Umbilical cord (tissue), 2 donors: Measurements from ENCODE around the gene TSNAXIP1. TPM values are rescaled to one million over a fixed set of nuclear protein-coding genes. Genes with fewer than 3 reads are reported as not detected.
A peak's percentile ranks its signal among the peaks of the same experiment; 100 is the strongest.

Source experiments
- DNase-seq: peaks from one replicate; pipeline ENCODE4 v3.0.0-alpha.2; 2015; ENCODE audit warnings: low spot score
- total RNA-seq: library from RNA; depleted of rRNA; stranded (reverse); fragments of >200 nt; gene quantifications from one replicate; pipeline ENCODE4 v1.2.3, GENCODE V29; 2014; ENCODE audit warnings: low replicate concordance; ENCODE audit not compliant: insufficient read depth

Gene TSNAXIP1, protein sequence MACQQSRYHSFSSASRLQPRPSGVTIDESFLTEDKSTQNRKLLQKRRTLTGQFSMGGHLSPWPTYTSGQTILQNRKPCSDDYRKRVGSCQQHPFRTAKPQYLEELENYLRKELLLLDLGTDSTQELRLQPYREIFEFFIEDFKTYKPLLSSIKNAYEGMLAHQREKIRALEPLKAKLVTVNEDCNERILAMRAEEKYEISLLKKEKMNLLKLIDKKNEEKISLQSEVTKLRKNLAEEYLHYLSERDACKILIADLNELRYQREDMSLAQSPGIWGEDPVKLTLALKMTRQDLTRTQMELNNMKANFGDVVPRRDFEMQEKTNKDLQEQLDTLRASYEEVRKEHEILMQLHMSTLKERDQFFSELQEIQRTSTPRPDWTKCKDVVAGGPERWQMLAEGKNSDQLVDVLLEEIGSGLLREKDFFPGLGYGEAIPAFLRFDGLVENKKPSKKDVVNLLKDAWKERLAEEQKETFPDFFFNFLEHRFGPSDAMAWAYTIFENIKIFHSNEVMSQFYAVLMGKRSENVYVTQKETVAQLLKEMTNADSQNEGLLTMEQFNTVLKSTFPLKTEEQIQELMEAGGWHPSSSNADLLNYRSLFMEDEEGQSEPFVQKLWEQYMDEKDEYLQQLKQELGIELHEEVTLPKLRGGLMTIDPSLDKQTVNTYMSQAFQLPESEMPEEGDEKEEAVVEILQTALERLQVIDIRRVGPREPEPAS
- 0.24 TPM for total RNA-seq

DNA sequence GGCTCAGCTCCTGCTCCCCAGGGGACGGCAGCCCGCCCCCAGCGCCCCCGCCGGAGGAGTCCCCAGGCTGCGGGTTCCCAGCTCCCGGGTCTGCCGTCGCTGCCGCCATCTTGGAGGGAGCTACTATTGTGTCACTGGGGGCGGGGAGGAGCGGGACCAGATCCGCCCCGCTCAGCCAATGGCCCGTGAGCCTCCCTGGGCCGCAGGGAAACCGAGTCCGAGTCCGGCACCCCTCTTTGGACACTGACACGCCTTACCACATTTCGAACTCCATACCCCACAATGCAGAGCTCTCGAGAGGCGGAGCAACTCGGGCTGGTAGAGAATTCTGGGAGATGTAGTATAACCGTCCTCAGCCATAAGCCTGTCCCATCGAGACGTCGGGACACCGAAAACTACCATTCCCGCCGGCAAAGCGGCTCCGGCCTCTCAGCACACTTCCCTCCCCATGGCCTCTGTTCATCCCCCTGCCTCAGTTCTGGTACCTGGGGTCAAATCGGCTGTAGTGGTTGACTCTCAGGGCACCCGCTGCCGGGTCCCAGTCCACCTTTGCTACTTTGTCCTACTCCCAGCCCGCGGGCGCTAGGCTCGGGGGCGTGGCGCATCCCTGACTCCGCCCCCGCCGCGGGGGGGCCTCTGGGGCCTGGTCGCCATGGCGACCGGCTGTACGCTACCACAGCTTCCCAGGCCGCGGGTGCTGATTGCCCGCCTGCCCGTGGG, at the start of gene TSNAXIP1, which contains the start of gene RANBP10:
TSS of gene TSNAXIP1 (plus strand) at position 462 of the 720 bp plus-strand sequence. CDS start 261 bp downstream, outside the sequence.
TSS of gene RANBP10 (minus strand) at position 133 of the 720 bp plus-strand sequence. CDS start at position 109, 24 bp downstream.
- peak; percentile 100 for DNase-seq

DNA sequence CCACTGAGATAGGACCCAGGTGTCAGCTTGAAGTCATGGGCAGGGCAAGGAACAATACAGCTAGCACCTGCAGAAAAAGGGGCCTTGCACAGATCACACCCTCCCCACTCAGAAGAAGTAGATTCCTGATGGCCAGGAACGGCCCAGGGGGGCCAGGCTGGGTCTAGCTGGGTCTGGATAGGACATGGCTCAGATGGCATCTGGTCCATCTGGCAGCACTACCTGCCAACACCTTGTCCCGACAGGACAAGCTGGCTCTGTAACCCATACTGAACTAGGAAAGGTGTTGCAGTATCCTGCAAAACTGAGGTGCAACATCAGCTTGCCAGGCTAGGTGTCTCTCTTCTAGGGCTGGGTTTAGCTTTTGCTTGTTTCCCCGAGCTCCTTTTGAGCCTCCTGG, 48.7 kb upstream of the TSNAXIP1 start:
- DNase-seq: no peak

DNA sequence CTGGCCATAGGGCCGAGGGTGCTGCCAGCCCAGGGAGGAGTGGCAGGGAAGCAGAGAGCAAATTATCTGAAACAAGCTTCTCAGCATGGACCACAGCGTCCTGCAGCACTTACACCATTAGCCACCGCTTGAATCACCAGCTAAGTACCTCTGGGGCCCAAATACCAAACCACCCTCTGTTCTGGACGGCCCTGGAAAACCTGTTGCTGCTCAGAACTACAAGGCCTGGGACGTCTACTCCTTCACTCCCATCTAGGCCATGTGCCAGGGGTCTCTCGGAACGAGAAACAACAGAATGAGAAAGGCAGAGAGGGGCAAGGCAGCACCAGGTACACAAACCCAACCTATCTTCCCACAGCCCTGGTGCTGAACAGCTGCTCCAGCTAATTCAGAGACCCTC, 47.7 kb upstream of the TSNAXIP1 start:
- no peak for DNase-seq

DNA sequence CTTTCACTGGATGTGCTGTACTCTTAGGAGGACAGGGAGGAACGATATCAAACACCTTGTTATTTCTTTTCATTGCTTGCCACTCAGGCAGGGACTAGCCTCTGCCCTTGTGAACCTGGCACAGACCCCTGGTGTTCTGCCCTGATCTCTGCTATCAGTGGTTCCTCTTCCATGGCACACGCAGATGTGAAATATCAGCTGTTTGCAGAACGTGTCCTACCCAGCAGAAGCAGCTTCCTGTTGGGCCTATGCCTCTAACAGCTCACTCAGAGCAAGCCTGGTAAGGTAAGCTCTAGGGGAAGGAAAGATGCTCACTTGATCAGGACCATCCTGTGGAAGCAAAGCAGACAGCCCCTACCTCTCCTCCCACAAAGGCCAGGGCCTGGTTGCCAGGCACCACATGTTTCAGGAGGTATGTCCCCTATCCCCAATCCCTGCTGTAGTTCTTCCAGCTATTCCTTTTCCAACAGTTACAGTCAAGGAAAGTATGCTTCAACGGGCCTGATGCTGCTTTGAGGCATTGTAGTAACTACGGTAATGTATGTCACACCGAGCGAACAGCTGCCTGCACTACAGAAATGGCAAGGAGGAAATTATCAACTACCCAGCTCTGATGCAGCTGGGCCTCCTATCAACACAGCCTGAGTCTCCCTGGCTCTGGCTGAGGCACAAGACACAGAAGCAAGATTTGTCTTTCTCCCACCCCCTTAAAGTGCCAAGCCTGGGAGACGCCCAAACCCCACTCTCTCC, 46.3 kb upstream of the TSNAXIP1 start:
- DNase-seq: no peak

DNA sequence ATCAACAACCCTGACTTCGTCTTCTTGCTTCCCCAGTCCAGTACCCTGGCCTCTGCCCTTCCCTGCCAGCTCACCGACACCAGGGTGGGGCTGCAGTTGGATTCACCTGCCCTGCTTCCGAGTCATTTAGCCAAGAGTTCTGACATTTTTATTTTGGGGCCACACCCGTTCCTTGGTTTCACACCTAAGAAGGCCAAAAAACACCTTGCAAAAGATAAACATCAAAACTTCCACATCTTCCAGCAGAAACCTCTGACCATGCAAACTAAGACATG, 45.8 kb upstream of the TSNAXIP1 start:
- DNase-seq: no peak

DNA sequence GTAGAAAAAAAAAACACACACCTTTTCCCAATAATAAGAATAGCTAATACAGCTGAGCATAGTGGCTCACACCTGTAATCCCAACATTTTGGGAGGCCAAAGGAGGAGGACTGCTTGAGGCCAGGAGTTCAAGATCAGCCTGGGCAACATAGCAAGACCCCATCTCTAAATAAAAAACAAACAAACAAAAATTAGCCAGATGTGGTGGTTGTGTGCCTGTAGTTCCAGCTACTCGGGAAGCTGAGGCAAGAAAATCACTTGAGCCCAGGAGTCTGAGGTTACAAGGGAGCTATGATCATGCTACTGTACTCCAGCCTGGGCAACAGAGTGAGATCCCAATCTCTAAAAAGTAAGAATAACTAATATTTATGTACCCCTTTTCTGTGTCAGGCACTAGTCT, 44.8 kb upstream of the TSNAXIP1 start:
- DNase-seq: no peak

DNA sequence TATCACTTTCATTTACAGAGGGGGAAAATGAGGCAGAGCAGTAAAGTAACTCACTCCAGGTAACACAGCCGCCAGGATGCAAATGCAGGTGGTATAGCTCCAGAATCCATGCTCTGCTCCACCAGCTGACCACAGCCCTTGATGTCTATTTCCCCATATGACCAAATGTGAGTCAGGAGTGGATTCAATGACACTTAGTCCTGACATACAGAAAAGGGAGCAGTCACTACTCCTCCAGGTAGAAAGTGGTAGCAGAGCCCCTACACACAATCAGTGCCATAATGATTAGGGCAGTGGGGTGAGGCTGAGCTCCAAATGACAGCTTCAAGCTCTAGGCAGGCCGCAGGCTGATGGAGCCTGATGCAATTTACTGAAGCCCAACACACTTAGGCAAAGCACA, 44.3 kb upstream of the TSNAXIP1 start:
- no peak for DNase-seq

DNA sequence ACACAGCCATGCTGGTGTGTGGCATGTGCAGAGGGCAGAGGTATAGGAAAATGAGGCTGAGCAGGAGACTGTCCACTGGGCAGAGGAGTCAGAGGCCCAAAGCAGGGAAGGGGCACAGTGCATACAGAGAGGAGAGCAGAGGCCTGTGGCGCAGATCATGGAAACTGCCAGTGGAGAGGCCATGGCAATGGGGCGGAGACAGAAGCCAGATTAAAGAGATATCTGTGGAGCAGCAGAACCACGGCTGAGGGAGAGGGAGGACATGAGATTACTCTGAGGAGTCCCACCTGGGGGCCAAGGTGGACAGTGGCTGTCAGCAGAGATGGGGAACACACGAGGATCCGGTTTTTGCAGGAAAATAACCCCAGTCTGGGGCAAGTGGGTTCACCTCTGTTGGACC, 43.6 kb upstream of the TSNAXIP1 start:
- no peak for DNase-seq

DNA sequence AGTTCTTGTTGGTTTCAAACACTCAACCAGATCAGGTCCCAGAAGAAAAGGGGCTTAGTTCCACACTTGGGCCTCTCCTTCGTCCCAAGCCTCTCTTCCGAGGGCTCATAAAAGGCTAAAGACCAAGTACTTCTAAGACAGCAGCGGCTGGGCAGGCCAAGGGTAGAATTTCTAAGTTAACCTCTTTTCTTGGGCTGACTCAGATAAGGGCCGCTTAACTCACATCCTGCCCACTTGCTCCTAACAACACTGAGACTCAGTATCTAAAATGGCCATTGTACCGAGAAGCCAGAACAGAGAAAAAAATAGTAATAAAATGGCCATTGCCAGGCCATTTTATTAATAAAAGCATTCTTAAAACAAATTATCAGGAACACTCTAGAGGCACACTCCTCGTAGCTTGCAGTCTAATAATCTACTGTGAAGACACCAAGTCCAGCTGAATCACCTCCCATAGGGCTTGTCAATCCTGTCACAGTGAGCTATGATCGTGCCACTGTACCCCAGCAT, 42.5 kb upstream of the TSNAXIP1 start:
- no peak for DNase-seq

DNA sequence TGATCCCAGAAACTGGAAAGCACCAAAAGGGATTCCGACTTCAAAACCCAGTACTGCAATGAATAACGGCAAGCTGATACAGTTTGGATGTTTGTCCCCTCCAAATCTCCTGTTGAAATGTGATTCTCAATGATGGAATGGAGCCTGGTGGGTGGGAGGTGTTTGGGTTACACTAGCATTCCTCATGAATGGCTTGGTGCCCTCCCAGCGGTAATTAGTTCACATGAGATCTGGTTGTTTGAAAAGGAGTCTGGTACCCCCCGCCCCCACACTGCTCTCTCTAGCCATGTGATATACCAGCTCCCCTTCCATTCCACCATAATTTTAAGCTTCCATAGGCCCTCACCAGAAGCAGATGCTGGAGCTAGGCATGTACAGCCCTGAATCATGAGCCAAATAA, 40.4 kb upstream of the TSNAXIP1 start:
- DNase-seq: no peak

DNA sequence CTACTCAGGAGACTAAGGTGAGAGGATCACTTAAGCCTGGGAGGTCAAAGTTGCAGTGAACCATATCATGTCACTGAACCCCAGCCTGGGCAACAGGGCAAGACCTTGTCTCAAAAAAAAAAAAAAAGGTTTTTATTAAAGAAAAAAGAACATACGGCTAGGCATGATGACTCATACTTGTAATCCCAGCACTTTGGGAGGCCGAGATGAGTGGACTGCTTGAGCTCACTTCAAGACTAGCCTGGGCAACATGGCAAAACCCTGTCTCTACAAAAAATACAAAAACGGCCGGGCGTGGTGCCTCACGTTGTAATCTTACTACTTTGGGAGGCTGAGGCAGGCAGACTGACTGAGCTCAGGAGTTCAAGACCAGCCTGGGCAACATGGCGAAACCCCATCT, 38.7 kb upstream of the TSNAXIP1 start:
- DNase-seq: peak; percentile 72

DNA sequence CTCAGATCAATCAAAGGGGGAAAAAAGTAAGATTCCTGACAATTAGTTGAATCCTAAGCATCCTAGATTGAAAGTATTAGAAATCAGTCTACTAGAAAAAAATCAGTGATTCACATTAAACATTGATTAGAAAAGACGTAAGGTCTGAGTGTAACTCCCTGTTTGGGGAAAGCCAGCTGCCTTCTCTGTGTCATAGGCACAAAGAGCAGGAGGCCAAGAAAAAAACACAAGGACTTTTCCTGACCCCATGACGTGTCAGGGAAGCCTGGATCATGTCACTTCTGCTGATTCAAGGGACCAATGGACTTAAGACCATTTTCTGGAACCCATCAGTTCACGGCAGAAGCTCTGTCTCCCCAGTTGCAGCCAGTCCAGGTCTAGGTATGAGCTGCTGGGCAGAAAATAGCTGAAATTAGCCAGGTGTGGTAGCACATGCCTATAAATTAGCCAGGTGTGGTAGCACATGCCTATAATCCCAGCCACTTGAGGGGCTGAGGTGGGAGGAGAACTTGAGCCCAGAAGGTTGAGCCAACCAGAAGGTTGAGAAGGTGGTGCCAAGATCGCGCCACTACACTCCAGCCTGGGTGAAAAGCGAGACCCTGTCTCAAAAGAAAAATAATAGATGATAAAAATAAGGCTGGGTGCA, 36.2 kb upstream of the TSNAXIP1 start:
- DNase-seq: no peak

DNA sequence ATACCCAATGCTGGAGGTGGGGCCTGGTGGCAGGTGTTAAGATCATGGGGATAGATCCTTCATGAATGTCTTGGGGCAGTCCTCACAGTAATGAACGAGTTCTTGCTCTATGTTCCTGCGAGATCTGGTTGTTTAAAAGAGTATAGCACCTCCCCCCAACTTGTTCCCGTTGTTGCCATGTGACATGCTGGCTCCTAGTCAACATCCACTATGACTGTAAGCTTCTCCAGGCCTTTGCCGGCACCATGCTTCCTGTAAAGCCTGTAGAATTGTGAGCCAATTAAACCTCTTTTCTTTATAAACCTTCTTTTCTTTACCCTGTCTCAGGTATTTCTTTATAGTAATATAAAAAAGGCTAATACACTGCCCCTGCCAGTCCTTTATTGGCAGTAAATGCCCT, 33.6 kb upstream of the TSNAXIP1 start:
- DNase-seq: no peak

DNA sequence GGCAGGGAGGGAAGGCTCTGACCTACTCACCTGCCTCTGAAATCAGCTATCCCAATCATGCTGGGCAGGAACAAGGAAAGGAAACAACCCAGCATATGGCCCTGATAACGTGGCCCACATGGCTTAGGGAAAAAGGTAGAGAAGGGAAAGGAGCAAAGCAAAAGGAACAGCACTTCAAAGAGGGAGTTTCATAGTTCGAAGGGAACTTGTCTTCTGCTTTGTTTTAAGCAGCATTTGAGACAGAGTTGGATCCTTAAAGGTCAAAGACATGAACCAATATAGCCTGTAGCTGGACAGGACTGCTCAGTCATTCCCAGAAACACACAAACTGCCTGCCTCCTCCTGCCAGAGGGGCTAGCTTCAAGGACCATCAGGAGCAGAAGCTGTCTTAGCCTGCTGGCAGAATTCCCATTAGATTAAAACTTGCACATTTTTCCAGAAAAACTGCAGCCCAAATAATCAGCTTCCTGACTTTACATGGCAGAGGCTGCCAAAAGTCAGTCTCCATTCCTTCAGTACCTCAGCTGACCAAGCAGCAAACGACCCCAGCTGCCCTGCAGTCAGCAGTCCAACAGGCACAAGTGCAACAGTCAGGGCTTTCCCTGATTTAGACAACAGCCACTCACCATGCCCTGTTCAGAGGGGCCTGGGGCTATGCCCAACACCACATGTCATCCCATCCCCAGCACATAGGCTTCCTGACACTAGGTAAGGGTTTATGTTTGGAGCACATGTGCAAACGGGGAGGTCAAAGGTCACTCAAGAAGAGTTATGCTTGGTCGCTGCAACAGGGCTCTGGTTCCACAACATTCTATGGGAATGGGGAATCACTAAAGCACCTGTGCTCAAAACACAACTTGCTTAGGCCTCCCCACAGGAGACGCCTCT, 32.9 kb upstream of the TSNAXIP1 start:
- DNase-seq: no peak

DNA sequence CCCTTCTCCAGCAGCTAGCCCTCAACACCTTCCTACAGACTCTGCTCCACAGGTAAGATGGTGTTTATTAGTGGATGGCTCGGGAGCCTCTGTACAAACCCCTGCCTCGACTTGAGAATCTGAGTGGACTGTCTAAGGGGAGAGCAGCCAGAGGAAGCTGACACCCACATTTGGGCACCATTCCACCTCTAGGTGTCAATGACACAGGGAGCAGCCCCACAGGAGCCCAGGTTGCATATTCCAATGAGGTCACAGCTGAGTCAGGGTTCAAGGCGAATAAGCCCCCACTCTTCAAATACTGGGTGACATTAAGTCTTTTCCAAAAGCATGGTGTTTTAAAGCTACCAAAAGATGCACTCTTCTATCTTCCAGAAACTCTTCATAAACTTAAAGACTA, 32.2 kb upstream of the TSNAXIP1 start:
- DNase-seq: no peak

DNA sequence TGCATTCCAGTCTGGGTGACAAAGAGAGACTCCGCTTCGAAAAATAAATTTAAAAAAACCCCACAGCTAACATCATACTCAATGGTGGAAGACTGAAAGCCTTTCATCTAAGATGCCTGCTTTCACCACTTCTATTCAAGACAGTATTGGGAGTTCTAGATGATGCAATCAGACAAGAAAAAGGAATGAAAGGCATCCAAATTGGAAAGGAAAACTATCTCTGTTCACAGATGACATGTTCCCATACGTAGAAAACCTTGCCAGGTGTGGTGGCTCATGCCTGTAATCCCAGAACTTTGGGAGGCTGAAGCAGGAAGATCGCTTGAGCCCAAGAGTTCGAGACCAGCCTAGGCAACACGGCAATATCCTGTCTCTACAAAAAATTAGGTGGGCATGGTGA, 31.4 kb upstream of the TSNAXIP1 start:
- DNase-seq: no peak

DNA sequence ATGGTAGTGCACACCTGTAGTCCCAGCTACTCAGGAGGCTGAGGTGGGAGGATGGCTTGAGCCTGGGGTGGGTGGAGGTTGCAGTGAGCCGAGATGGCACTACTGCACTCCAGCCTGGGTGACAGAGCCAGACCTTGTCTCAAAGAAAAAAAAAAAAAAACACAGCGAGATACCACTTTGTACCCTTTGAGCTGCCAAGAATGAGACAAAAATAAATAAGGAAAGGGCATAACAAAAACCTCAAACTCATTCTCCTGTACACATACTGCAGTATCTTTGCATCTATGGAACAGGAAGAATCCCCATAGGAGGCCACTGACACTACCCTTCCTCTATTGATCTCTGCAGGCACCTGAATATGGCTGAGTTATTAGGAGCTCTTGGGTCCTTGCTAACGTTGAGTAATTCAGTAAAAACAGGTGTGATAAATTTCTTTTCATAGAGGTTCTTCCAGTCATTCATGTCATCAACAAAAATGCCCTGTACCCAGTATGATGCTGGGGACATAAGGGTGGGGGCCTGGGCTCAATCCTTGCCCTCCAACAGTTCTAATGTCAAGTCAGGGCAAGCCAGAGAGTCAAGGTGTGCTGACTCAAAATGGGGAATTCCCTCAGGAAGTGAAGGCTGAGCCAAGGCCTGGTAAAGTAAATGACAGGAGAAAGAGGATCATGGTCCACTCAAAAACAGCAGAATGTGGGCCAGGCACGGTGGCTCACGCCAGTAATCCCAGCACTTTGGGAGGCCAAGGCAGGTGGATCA, 27.3 kb upstream of the TSNAXIP1 start:
- no peak for DNase-seq

DNA sequence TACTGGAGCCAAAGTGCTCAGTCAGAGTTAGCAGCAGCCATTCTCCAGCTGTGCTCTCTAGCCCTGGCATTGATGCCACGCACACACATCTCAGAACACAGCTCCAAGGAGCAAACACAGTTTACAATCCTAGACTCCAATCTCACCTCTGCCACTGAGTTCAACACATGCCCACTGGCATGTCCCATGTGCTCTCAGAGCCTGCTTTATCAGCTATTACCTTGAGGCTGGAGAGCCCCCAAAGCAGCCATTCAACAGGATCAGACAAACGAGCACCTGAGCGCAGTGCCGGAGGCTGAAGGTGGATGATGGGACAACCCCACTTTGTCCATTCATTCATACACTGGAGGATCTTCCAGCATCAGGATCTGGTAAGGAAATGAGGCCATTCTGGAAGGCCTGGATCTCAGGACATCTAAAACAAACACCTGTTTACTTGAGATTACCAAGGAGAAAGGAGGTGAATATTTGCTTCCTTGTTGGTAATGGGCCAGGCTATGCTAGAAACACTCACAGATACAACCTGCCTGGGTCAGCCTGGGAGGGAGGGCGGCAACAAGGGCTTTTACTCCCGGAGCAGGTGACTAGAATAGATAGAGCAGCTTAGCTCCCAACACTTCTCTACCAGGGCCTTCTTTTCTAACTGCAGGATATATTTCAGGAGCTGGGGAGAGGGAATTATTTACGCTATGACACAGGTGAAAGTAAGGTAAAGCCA, 25.7 kb upstream of the TSNAXIP1 start:
- no peak for DNase-seq

DNA sequence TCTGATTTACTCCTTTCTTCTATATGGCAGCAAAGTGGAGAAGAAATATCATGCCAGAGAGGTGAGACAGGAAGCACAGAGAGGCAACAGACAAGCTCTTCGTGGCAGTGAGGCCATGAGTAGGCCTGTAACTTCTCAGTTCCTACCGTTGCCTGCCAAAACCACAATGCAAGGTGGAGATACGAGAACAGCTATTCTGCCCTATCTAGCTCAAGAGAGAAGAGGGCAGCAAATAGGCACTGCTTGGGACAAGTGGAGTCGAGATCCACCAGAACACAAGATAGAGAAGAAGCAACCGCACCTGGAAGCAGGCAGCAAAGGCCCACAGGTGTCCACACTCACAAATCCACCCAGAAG, 25.1 kb upstream of the TSNAXIP1 start:
- no peak for DNase-seq
